GM06990 (cell line): ENCODE results near the gene ABLIM1.

Experiments used
- DNase-seq: peaks from one replicate; pipeline ENCODE4 v3.0.0-alpha.2; 2011; ENCODE audit not compliant: insufficient read length; ENCODE audit errors: extremely low read depth
- H3K27me3 ChIP-seq: replicated peaks from 2 replicates; pipeline ENCODE4 v1.6.0; 2011; ENCODE audit warnings: low read length; ENCODE audit not compliant: control insufficient read depth, insufficient read depth
- H3K36me3 ChIP-seq: 2 replicates; pipeline ENCODE4 v1.5.1; 2011; ENCODE audit warnings: low read length; ENCODE audit not compliant: control insufficient read depth, insufficient read depth
- H3K4me3 ChIP-seq: replicated peaks from 2 replicates; pipeline ENCODE4 v1.5.1; 2011; ENCODE audit warnings: low read depth, mild to moderate bottlenecking, control low read depth, low read length
- TF ChIP-seq, protein P1 (sequence below): IDR thresholded peaks from 2 replicates; pipeline ENCODE4 v1.5.1; 2011; ENCODE audit warnings: low read length, control low read depth, mild to moderate bottlenecking, inconsistent platforms; ENCODE audit not compliant: insufficient read depth, poor library complexity, severe bottlenecking

The ABLIM1 gene

DNA sequence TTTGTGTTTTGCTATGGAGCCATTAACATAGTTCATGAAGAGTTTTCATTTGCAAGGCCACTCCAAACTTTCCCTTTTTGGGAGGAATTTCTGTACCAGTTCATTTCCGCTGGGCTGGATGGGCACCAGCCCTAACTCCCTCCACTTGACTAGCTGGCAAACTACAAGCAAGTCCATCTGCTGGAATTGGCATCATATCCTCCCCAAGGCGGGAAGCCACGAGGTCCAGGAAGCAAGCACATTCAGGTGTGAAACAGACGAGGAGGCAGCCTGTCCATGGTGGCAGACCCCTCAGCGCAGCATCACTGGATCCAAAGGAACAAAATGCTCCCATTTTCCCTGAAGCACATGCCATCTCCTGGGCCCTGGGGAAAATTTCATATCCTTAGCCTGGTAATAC, 125.8 kb downstream of the ABLIM1 start:
- DNase-seq = no peak
- H3K27me3 ChIP-seq = no peaks in the 10 kb centered on the region
- no peaks in the 10 kb centered on the region for H3K36me3 ChIP-seq
- TF ChIP-seq, protein P1, sequence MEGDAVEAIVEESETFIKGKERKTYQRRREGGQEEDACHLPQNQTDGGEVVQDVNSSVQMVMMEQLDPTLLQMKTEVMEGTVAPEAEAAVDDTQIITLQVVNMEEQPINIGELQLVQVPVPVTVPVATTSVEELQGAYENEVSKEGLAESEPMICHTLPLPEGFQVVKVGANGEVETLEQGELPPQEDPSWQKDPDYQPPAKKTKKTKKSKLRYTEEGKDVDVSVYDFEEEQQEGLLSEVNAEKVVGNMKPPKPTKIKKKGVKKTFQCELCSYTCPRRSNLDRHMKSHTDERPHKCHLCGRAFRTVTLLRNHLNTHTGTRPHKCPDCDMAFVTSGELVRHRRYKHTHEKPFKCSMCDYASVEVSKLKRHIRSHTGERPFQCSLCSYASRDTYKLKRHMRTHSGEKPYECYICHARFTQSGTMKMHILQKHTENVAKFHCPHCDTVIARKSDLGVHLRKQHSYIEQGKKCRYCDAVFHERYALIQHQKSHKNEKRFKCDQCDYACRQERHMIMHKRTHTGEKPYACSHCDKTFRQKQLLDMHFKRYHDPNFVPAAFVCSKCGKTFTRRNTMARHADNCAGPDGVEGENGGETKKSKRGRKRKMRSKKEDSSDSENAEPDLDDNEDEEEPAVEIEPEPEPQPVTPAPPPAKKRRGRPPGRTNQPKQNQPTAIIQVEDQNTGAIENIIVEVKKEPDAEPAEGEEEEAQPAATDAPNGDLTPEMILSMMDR = no peak
- H3K4me3 ChIP-seq = no peak overlapping the region

DNA sequence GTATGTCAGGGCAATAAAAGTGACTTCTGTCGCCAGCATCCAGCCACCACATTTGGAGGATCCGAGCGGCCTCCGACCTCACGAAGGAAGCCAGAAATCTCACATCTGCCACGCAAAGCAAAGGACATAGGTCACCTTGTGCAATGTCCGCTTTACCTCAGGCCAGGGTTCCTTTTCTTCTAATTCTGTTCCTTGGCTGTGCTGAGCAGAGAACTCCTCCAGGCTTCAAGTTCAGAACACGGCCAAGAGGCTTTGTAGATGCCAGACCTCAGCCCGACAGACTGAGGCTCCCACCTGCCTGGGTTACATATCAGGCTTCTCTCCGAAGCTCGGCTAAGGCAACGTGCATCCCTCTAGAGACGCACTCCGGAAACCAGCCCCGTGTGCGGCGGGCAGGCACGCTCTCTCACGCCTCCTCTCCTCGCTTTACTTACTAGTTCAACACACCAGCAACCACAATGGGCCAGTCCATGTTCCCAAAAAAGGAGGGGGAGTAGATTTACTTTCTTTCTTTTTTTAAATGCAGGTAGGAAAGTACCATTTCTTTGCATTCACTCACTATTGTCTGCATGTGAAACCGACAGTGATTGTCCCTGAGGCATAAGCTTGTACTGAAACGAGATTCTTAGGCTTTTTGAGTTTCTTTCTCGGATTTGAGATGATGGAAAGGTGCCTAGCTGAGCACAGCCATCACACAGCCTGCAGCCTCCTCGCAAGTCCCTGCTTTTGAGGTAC, 131.4 kb downstream of the ABLIM1 start:
- Histone ChIP-seq H3K36me3 (no peaks in the 10 kb centered on the region), H3K4me3 (peak overlapping the region; percentile 61), H3K27me3 (no peaks in the 10 kb centered on the region)
- TF ChIP-seq, protein P1 = no peak
- DNase-seq = peak; percentile 92

DNA sequence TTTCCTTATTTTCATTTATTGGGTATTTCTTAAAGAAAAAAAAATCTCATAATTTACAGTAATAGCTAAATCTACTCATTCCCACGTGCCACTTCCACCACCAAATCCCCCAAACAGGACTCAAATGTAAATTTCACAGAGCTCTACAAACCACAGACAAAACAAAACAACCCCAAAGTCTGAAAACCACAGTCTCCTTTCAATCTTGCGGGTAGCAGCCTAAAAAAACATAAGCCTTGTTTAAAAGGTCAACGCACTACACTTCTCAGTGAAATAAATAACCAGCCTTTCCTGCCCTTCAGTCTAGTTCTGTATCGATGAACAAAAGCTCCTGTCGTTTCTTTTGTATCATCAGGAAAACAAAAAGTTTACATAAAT, 132.0 kb downstream of the ABLIM1 start:
- H3K4me3 ChIP-seq = peak overlapping the region; percentile 61
- no peaks in the 10 kb centered on the region for H3K27me3 ChIP-seq
- DNase-seq = no peak
- TF ChIP-seq, protein P1 = no peak
- H3K36me3 ChIP-seq = no peaks in the 10 kb centered on the region

DNA sequence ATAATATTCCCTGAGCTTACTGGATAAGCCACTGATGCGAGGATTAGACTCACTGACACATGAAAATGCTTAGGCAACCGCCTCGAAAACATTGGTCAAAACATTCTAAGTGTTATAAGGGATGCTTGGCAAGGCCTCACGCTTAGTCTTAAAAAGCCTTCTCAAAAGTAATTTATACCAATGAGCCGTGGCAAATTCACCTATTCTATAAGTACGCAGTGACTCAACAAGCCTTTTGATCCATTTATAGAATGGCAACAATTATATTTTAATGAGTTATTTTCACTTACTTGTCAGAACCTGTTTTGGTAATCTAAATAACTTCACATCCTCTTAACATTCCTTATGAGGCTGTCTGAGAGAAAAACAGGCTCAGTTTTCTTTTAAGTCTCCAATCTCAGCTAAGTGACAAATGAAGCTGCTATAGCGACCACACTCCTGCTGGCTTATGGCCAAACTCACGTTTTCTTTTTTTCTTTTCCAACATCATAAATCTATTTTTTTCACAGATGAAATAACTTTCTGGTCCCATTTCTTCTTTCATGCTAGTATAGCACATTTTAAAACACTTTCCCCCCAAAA, 132.6 kb downstream of the ABLIM1 start:
- Histone ChIP-seq H3K4me3 (peak overlapping the region; percentile 61), H3K27me3 (no peaks in the 10 kb centered on the region), H3K36me3 (no peaks in the 10 kb centered on the region)
- no peak for DNase-seq
- TF ChIP-seq, protein P1 = no peak

DNA sequence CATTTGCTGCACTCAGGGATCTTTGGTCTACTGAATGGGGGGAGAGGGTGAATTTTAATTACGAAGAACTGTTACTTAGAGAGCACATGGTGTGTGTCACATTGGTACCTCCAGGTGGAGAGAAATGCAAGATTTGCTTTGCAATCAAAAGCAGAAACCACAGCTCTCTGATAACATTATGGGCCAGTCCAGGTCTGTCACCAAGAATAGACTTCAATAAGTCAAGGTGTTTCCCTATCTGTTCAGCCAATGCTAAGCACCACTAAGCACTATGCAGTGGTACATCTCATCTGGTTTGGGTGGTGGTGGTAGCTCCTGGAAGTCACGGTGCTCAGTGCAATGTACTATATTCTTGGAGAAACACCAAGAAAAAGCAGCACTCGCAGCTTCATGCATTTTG, 134.2 kb downstream of the ABLIM1 start:
- Histone ChIP-seq H3K27me3 (no peaks in the 10 kb centered on the region), H3K4me3 (no peak overlapping the region), H3K36me3 (no peaks in the 10 kb centered on the region)
- TF ChIP-seq, protein P1 = no peak
- DNase-seq = no peak
